ENCODE data around the gene ZNF44.

ZNF44 gene

DNA sequence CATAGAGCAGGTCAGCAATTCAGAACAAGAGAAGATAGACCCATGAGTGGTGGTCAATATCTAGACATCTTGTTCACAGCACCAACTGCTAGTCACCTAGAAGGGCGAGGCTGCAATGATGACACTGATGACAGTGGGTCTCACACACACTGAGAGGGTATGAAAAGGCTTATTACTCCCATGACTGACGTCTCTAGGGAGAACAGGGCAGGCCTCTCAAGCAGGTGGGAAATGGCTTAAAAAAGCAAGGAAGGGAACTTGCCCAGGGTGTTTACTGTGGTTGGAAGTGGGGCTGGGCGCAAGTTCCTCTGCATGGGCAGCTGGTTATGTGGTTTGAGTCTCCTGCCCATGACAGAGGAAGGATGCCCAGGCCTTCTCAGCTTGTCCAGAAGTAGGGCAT lies 33.8 kb downstream of the ZNF44 start:
- no peak for DNase-seq

DNA sequence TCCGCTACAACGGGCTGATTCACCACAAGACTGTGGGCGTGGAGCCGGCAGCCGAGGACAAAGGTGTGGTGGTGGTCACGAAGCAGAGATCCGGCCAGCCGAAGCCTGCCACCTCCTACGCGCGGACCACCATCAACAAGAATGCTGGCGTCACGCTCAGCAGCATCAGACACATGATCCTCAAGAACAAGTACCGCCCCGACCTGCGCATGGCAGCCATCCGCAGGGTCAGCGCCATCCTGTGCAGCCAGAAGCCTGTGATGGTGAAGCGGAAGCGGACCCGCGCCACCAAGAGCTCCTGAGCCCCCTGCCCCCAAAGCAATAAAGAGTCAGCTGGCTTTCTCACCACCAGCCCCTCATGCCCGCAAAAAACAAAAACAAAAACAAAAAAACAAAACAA lies 34.4 kb downstream of the ZNF44 start:
- no peak for DNase-seq

GRCh38 chr19:12255372-12255771 lies 39.3 kb downstream of the ZNF44 start:
- no peak for DNase-seq

GRCh38 chr19:12247644-12248222 lies 47.0 kb downstream of the ZNF44 start:
- no peak for DNase-seq

- DNase-seq = no peak
Measured at GRCh38 chr19:12244370-12244769, 50.3 kb downstream of the ZNF44 start.

GRCh38 chr19:12237143-12237839 lies 57.4 kb downstream of the ZNF44 start:
- DNase-seq = no peak

- DNase-seq = no peak
Measured at GRCh38 chr19:12232961-12233360, 61.7 kb downstream of the ZNF44 start.

DNA sequence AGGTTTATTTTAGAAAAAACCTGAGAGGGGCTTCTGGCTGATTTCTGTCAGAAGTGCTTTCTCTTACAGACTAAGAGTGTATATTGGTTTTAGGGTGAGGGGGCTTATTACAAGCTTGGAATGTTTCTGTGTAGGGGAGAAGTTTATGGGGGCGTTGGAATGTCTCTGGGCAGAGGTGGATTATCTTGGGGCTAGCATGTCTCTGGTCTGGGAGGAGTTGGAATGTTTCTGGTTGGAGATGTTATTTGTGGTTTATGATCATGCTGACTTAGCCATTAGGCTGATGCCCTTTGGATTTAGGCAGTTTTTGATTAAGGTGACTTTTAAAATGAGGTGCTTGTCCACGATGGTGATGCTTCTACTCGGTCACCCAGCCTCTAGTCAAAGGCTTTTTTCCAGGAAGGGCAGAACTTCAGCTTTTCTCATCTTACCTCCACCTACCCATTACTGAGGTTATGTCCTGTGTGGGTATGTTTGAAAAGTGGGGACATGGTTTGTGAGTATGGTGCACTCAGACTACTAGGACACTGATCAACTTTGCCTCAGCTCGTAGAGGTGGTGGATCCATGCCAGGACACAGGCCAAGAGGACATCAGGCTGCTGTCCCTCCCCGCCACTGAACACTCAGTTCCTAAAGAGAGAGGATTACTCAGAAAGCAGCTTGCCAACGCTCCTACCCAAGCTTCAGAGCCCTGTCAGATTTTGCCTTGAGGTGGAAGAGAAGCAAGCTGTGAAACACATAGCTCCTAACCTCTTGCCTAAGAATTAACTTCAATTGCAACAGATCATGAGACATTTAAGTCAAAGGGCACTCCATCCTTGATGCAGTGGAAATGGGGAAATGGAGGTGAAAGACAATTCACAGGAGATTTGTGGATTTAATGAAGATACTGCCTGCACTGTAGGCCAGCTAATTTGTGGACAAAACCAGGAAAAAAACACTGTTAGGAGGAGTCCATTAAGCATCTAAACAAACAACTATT lies 63.6 kb downstream of the ZNF44 start:
- DNase-seq = no peak

GRCh38 chr19:12229990-12230389 lies 64.7 kb downstream of the ZNF44 start:
- DNase-seq = no peak

DNA sequence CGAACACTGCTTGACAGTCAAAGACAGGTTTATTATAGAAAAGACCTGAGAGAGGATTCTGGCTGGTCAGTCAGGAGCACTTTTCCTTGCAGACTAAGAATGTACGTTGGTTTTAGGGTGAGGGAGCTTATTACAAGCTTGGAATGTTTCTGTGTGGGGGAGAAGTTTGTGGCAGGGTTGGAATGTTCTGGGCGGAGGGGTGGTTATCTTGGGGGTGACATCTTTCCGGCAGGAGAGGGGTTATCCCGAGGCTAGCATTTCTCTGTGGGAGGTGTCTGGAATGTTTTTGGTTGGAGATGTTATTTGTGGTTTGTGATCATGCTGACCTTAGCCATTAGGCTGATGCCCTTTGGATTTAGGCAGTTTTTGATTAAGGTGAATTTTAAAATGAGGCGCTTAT lies 70.0 kb downstream of the ZNF44 start:
- DNase-seq = no peak

- DNase-seq = no peak
Measured at GRCh38 chr19:12222980-12223630, 71.6 kb downstream of the ZNF44 start.

Measured in activated effector memory CD4-positive, alpha-beta T cell treated with Interleukin-2 at 50 U/mL for 16 hours (primary cell).